ENCODE data around the gene WDR59.

- no peak for TF ChIP-seq EZH2 (IDR thresholded peaks at IDR 0.05)
- TF ChIP-seq POLR2AphosphoS5 (IDR thresholded peaks at IDR 0.05; ENCODE audit: borderline replicate concordance, low read depth, low read length), result no peak
Measured at GRCh38 chr16:74862743-74863244, 122.1 kb downstream of the WDR59 start.

Measured in SK-N-MC (cell line).